Hematopoietic multipotent progenitor cell treated with erythropoietin and hydrocortisone succinate and interleukin-3 and kit ligand, for 6 days (in vitro differentiated cells): ENCODE results near the gene PTGDS.
A peak's percentile ranks its signal among the peaks of the same experiment; 100 is the strongest.

Experiments used
- DNase-seq: peaks from one replicate; pipeline ENCODE4 v3.0.0-alpha.2; 2015

PTGDS gene

DNA sequence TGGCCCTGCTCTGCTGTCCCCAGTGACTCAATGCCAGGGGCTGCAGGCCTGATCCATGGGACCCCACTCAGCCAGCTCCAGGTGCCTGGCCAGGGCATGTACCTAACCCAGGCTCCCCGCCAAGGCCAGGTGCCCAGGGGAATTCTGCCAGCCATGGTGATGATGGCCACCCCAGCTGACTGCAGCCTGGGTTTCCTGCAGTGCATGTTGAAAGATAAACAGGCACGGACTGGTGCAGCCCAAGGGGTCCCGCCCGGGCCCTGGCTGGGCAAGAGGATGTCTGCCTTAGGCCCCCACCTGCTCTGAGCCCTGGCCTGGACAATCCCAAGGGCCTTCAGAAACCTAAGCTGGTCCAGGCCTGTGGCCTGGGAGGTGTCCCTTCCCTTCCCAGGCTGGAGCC lies 49.5 kb downstream of the PTGDS start:
- DNase-seq = no peak

- no peak for DNase-seq
These were observed 50.3 kb downstream of the PTGDS start, which contains the start of gene ABCA2 for GRCh38 chr9:137027369-137028262. TSS of gene ABCA2 (minus strand) at chr9:137028237. CDS start at chr9:137028140, 97 bp downstream.

DNA sequence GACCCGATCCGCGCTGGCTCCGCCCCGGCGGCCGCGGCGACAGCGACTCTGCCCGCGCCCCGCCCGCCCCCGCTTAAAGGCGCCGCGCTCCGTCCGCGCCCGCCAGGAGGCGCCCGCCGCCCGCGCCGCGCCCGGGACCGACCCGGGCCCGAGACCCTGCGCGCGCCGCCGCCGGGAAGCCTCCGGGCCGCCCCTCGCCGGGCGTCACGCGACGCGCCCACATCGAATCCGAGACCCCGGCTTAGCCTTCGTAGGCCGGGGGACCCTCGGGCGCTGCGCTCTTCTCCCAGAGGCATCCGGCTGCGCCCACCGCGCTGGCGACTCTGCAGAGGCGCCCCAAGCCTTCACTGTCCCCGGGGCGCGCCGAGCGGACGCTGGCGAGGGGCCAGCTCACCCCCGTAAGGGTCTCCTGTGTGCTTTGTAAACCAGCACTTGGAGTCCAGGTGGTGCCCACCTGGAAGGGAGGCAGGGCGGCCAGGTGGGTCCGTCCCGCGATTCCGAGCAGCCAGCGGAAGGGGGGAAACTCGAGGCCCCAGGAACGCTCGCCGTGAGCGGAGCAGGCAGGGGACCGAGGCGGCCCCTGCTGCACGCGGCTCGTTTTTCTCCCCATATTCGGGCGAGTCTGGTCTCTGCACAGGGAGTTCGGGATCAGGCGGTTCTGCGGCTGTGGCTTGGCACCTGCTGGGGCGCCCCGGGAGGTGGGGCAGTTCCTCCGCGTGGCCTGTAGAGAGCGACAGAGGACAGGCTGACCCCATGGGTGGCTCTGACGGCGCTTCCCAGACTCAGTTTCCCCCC lies 51.2 kb downstream of the PTGDS start:
- peak; percentile 80 for DNase-seq

GRCh38 chr9:137029058-137029936 lies 52.0 kb downstream of the PTGDS start:
- peak; percentile 83 for DNase-seq

GRCh38 chr9:137030006-137030405 lies 52.7 kb downstream of the PTGDS start:
- DNase-seq = peak; percentile 49

DNA sequence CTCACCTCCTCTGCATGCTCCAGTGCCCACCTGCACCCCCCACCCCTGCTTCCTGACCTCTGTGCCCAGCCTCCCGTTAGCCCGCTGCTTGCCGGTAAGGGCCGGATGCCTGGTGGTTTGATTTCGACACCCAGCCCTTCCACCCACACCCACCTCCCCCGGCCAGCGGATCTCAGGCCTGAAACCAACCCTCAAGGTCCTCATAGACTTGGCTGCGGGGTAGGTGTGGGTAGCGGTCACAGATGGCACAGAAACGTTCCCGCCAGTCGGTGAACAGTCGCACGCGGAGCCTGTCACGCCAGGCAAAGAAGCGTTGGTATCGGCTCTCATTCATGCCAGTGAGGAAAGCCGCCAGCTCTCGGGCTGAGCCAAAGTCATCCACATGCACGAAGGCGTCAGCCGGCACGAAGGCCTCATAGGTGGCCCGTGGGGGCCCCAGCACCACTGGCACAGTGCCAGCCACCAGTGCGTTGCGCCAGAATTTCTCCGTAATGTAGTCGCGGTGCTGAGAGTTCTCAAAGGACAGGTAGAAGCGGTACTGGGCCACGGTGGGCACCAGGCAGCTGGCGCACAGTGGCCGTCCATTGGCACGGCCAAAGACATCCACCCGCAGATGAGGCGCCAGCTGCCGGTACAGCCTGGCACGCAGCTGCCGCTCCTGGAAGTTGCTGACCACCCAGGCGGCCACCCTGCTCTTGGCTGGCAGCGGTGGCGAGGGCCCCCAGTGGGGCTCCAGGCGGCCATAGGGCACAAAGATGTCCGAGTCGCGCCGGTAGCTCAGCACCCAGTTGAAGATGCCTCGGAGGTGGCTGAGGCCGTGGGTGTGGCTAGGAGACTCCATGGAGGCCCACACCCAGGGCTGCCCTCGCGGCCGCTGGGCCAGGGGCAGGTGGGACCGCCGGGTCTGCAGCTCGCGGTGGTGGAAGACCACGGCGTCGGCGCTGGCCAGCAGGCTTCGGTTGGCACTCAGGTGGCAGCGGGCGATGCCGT lies 53.5 kb downstream of the PTGDS start:
- peak; percentile 85 for DNase-seq
